Type B pancreatic cell (in vitro differentiated cells): Measurements from ENCODE around the gene ZCCHC14. TPM values are rescaled to one million over a fixed set of nuclear protein-coding genes. Genes with fewer than 3 reads are reported as not detected.
"Not testable (repeated sequence)": the region's sequence is repeated elsewhere in the genome, so short reads cannot be mapped to it uniquely, and the experiment has no call there.

Experiments used
- DNase-seq: peaks from one replicate; pipeline ENCODE4 v3.0.0; 2021; ENCODE audit warnings: mixed read lengths; ENCODE audit not compliant: unreplicated experiment; ENCODE audit errors: extremely low spot score
- H3K27ac Mint-ChIP-seq: 2 replicates; pipeline ENCODE4 v1.8.0; 2021; ENCODE audit warnings: mild to moderate bottlenecking, mixed read lengths
- H3K27me3 Mint-ChIP-seq: 2 replicates; pipeline ENCODE4 v1.8.0; 2021; ENCODE audit warnings: mixed read lengths
- H3K36me3 Mint-ChIP-seq: 2 replicates; pipeline ENCODE4 v1.8.0; 2021; ENCODE audit warnings: mixed read lengths
- H3K4me1 Mint-ChIP-seq: one replicate; pipeline ENCODE4 v1.8.0; 2021; ENCODE audit warnings: mixed read lengths; ENCODE audit not compliant: unreplicated experiment
- H3K4me3 Mint-ChIP-seq: 2 replicates; pipeline ENCODE4 v1.8.0; 2021; ENCODE audit warnings: mild to moderate bottlenecking, mixed read lengths
- H3K9me3 Mint-ChIP-seq: 2 replicates; pipeline ENCODE4 v1.8.0; 2021; ENCODE audit warnings: mixed read lengths
- CTCF ChIP-seq: fragments of 200-600 bp; sonication (generic); conservative IDR thresholded peaks from 2 replicates; pipeline ENCODE4 v1.5.0; 2021; ENCODE audit warnings: antibody characterized with exemption, mild to moderate bottlenecking
- total RNA-seq: library from RNA; stranded (reverse); gene quantifications from 2 replicates; pipeline ENCODE4 v1.2.1, GENCODE V29; 2021; ENCODE audit warnings: low replicate concordance

The ZCCHC14 gene
- total RNA-seq, 1 donor from 2014 or later, result 32.3 TPM

- Mint-ChIP-seq H3K4me3 (peak overlapping the region; percentile 93), H3K36me3 (peaks cover 8% of the 10 kb centered on the region), H3K27ac (peak overlapping the region; percentile 98), H3K9me3 (no peaks in the 10 kb centered on the region), H3K4me1 (peaks cover 25% of the 10 kb centered on the region), H3K27me3 (no peaks in the 10 kb centered on the region)
- no peak for TF ChIP-seq CTCF
- DNase-seq, result no peak
Measured at GRCh38 chr16:87393680-87394055, 99.2 kb downstream of the ZCCHC14 start.

GRCh38 chr16:87392821-87393679 is 99.8 kb downstream of the ZCCHC14 start:
- peaks cover 31% of the 10 kb centered on the region for H3K4me1 Mint-ChIP-seq
- TF ChIP-seq CTCF, result peak; percentile 46
- H3K27ac Mint-ChIP-seq, result peak overlapping the region; percentile 98
- H3K36me3 Mint-ChIP-seq, result peaks cover 8% of the 10 kb centered on the region
- no peaks in the 10 kb centered on the region for H3K9me3 Mint-ChIP-seq
- no peak for DNase-seq
- H3K4me3 Mint-ChIP-seq, result peak overlapping the region; percentile 93
- no peaks in the 10 kb centered on the region for H3K27me3 Mint-ChIP-seq

GRCh38 chr16:87391950-87392820 is 100.6 kb downstream of the ZCCHC14 start, which contains the start of gene MAP1LC3B:
TSS of gene MAP1LC3B (plus strand) at chr16:87392336. CDS start at chr16:87392428, 92 bp downstream.
- peaks cover 40% of the 10 kb centered on the region for H3K4me1 Mint-ChIP-seq
- DNase-seq, result peak; percentile 99
- peak within 1 kb of the TSS; percentile 93 for H3K4me3 Mint-ChIP-seq
- peaks cover 8% of the 10 kb centered on the region for H3K36me3 Mint-ChIP-seq
- no peaks in the 10 kb centered on the region for H3K9me3 Mint-ChIP-seq
- no peak for TF ChIP-seq CTCF
- peak within 1 kb of the TSS; percentile 98 for H3K27ac Mint-ChIP-seq
- H3K27me3 Mint-ChIP-seq, result no peaks in the 10 kb centered on the region

GRCh38 chr16:87391324-87391949 is 101.4 kb downstream of the ZCCHC14 start:
- Mint-ChIP-seq H3K36me3 (peaks cover 8% of the 10 kb centered on the region), H3K27ac (peak overlapping the region; percentile 97), H3K4me3 (peak overlapping the region; percentile 93), H3K27me3 (no peaks in the 10 kb centered on the region), H3K4me1 (peaks cover 43% of the 10 kb centered on the region), H3K9me3 (no peaks in the 10 kb centered on the region)
- no peak for DNase-seq
- TF ChIP-seq CTCF, result no peak

GRCh38 chr16:87390641-87391323 is 102.0 kb downstream of the ZCCHC14 start:
- H3K27ac Mint-ChIP-seq, result peak overlapping the region; percentile 97
- H3K4me3 Mint-ChIP-seq, result peak overlapping the region; percentile 93
- peaks cover 8% of the 10 kb centered on the region for H3K36me3 Mint-ChIP-seq
- H3K27me3 Mint-ChIP-seq, result no peaks in the 10 kb centered on the region
- peaks cover 43% of the 10 kb centered on the region for H3K4me1 Mint-ChIP-seq
- no peaks in the 10 kb centered on the region for H3K9me3 Mint-ChIP-seq
- TF ChIP-seq CTCF, result no peak
- no peak for DNase-seq

GRCh38 chr16:87389914-87390313 is 102.9 kb downstream of the ZCCHC14 start:
- Mint-ChIP-seq H3K4me1 (peaks cover 36% of the 10 kb centered on the region), H3K27ac (peak overlapping the region; percentile 61), H3K4me3 (peak overlapping the region; percentile 35)
- H3K36me3 Mint-ChIP-seq, DNase-seq, H3K27me3 Mint-ChIP-seq, H3K9me3 Mint-ChIP-seq: not testable (repeated sequence)
